GM18520 (cell line): ENCODE results near the gene CYP2J2.
"Not testable (repeated sequence)": the region's sequence is repeated elsewhere in the genome, so short reads cannot be mapped to it uniquely, and the experiment has no call there.

Source experiments
- ATAC-seq: cut with Tn5 transposase; IDR thresholded peaks from one replicate; pipeline ENCODE4 v1.9.1; 2021; ENCODE audit not compliant: unreplicated experiment

CYP2J2 gene

GRCh38 chr1:59926381-59927123, at the start of gene CYP2J2:
CYP2J2 (minus strand) TSS chr1:59926773; CDS start chr1:59926746, 27 bp downstream.
- peak; percentile 59 for ATAC-seq

- no peak for ATAC-seq
These were observed 47.1 kb upstream of the CYP2J2 start for GRCh38 chr1:59973719-59974118.

GRCh38 chr1:59972216-59972927, 45.8 kb upstream of the CYP2J2 start:
- no peak for ATAC-seq

DNA sequence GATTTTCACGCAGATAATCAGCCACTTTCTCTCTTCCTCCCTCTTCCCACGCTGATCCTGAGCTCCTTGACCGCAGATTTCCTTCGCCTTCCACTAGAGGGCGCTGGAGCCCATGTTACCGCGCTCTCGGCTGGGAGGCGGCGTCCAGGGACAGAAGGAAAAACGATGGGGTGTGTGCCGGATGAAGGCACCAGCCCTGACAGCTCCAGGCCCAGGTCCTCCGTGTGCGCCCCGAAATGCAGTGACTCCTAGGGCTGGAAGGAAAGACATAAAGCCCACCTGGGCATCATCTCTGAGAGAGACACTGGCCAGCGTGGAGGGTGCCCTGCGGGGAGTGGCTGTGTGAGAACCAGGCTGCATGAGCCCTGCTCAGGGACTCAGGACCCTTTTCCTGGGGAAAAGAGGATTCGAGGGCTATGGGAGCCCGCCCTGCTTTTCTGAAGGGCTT, 44.9 kb upstream of the CYP2J2 start:
- no peak for ATAC-seq

- not testable (repeated sequence) for ATAC-seq
These were observed 43.1 kb upstream of the CYP2J2 start for GRCh38 chr1:59969542-59970175.

DNA sequence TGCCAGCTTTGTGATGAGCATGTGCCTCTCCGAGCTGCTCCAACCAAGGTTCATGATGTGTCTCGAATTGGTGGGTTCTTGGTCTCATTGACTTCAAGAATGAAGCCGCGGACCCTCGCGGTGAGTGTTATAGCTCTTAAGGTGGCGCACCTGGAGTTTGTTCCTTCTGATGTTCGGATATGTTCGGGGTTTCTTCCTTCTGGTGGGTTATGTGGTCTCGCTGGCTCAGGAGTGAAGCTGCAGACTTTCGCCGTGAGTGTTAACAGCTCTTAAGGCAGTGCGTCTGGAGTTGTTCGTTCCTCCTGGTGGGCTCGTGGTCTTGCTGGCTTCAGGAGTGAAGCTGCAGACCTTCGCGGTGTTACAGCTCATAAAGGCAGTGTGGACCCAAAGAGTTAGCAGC, 42.2 kb upstream of the CYP2J2 start:
- ATAC-seq, result not testable (repeated sequence)

DNA sequence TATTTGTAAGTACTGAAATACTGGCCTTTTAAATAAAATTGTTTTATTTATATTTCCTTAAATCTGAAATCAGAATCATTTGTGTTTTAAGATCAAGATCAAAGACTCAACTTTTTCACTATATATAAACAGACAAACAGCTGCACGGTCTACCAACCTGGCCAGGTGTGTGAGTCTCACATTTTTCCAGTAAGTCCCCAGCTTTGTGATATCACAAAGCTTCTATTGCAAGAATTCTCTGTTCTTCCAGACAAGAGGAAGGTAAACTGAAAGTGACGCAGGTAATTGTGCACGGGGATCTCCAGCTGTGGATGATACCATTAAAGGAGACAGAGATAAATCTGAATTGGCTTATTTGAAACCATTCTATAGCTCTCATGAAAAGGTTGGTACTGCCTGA, 41.2 kb upstream of the CYP2J2 start:
- ATAC-seq, result no peak

DNA sequence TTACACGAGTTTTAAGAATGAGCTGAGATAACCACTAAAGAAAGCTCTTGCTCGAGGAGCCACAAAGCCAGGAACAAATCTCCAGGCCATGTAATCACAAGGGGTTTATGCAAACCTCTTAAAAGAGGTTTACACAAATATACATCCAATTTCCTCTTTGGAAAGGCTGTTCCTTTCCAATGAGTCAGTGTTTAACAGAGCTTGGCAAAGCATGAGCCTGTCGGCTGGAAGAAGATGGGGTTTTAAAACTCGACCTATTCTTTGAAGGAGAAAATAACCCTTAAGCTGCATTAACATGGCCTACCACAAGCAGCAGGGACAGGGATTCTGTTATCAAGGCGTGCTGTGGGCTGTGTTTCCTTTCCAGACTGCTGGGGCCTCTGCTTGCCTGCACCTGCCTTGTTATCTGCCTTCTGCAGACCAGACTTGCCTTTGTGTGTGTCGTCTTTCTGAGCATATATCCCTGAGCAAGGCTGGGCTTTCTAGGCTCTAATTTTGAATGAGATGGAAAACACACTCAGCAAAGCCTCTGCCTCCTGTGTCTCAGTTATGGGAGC, 40.6 kb upstream of the CYP2J2 start:
- ATAC-seq, result no peak

- no peak for ATAC-seq
These were observed 25.5 kb upstream of the CYP2J2 start for GRCh38 chr1:59952065-59952464.

DNA sequence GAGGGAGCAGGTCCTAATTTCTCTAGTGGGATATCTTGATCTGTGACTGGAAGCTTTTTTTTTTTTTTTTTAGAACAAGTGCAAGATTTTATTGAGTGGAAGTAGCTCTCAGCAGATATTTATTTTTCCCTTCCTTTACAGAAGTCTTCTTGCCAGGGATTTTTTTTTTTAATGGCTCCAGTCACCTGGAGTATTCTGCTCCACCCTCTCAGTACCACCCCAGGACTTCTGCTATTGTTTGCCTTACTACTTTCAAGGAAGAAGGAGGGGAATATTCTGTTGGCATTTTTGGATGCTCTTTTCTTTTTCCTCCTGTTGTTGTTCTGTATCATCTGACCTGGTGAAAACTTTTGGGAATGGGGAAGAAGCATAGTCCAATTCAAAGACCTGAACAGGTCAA, 23.1 kb upstream of the CYP2J2 start:
- ATAC-seq, result no peak

- ATAC-seq, result no peak
These were observed 22.4 kb upstream of the CYP2J2 start for GRCh38 chr1:59948990-59949389.

DNA sequence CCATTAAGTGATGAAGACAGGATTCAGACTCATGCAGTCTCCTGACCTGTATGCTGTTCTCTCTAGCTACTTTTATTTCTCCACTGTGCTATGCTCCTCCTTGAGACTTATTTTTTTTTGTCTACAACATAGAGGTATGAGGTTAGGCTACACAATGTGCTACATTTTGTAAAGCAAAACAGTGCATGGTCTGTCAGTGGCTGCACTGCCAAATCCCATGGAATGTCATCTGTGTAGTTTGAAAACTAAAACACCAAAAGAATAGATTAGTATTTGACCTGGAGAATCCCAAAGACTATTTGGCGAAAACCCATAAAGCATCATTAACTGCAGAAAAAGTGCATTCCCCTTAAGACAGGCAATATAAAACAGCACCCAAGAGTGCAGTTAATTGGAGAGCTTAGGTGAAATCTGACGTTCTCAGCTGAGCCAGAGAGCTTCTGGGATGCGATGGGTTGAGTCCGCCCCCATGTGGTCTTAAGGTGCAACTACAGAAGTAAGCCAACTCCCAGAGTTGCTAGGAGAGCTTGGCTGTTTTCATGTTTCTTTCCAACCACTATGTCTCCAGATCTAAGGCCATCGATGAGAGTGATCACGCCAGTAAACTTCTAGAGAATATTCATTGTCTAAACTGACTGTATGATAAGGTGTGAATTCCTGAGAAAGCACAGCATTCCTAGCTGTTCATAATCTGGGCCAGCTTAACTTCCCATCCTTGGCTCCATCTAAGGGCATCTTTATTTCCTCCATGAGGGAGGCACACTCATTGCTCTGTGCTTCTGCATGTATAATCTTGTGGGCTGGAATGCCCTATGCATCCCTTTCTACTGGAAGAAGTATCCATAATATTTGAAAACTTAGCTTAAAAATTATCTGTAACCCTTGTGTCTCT, 20.7 kb upstream of the CYP2J2 start:
- ATAC-seq, result peak; percentile 78

DNA sequence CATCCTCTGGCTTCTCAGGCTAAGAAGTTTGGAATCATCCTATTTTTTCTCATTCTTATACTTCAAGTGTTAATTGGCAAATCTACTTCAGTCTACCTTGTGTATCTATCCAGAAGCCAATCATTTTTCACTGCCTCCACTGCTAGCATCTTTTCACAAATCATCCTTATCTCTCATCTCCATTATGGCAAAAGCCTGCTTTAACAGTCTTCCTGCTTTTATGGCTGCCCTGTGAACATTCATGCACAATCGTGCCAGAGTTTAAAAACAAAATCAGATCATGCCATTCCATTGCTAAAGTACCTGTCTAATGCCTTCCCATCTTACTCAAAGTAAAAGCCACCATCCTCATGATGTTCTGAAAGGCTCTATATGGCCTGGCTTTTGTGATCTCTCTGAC, 19.2 kb upstream of the CYP2J2 start:
- no peak for ATAC-seq

DNA sequence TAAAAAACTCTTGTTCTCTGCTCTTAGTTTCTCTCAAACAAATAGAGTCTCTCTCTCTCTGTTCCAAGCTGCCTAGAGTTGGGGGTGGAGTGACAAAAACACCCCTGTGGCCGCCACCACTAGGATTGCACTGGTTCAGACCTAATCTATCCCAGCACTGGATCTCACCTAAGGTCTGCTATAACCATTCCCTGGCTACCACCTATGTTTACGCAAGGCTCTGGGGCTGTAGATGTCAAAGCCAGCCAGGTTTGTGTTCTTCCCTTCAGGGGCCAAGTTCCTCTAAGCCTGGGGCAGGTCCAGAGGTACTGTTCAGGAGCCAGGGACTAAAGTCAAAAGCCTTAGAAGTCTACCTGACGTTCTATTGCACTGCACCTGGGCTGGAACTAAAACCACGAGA, 12.8 kb upstream of the CYP2J2 start:
- ATAC-seq, result no peak

DNA sequence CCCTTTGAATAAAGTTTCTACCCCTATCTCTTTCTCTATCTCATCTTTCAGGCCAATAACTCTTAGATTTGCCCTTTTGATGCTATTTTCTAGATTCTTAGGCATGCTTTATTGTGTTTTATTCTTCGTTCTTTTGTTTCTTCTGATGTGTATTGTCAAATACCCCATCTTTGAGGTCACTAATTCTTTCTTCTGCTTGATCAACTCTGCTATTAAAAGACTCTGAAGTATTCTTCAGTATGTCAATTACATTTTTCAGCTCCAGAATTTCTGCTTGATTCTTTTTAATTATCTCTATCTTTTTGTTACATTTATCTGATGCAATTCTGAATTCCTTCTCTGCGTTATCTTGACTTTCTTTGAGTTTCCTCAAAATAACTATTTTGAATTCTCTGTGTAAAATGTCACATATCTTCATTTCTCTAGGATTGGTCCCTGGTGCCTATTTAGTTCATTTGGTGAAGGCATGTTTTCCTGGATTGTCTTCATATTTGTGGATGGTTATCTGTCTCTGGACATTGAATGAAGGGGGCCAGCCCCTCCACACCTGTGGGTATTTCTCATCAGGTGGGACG, 11.2 kb upstream of the CYP2J2 start:
- no peak for ATAC-seq

- no peak for ATAC-seq
These were observed 9.8 kb upstream of the CYP2J2 start for GRCh38 chr1:59936358-59936821.

- ATAC-seq, result no peak
These were observed 2.4 kb upstream of the CYP2J2 start for GRCh38 chr1:59928996-59929395.

- no peak for ATAC-seq
These were observed 640 bp upstream of the CYP2J2 start for GRCh38 chr1:59927213-59927612.

DNA sequence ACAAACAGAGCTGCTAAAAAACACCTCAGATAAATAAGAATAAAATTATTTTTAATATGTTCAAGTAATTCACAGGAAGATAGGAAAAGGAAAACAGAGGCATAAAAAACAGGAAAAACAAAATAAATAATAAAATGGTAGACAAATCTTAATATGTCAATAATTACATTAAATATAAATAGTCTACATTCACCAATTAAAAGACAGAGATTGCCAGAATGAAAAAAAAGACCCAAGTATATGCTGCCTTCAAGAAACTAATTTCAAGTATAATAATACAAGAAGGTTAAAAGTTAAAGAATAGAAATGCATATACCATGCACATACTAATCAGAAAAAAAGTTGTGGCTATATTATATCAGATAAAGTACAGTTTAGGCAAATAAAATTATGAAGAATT, 1.9 kb downstream of the CYP2J2 start:
- ATAC-seq, result no peak

DNA sequence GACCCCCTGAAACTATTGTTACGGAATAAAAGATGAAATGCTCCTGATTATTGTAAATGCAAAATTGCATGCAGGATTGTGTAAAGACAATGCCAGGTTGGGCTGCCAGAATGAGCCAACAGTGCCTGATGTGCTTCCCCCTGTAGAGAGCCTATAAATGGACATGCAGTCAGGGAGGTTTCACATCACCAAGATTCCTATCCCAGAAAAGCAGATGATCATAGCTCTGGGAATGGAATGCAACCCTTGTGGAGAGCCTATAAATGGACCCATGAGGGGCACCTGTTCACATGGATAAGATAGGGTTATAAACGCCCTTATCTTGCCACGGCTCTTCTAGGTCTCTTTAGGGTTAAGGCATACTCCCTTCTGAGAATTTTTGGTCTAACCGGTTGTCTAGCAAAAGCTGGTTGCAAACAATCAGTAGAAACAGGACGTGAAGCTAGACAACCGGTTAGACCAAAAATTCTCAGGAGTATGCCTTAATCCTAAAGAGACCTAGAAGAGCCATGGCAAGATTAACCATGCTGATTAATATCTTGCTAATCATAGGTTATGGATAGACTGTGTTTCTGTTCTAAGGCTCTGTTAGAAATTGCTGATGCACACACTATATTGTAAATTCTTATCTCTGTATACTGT, 5.2 kb downstream of the CYP2J2 start:
- ATAC-seq, result not testable (repeated sequence)
